ENCODE data around the gene GYPC. TPM values are rescaled to one million over a fixed set of nuclear protein-coding genes. Genes with fewer than 3 reads are reported as not detected.

GYPC gene
- total RNA-seq, 1 donor from 2014 or later: 175 TPM

- DNase-seq (ENCODE audit: low spot score): no peak
Measured at GRCh38 chr2:126729896-126730295, 73.9 kb downstream of the GYPC start.

GRCh38 chr2:126730655-126731054 lies 74.7 kb downstream of the GYPC start:
- no peak for DNase-seq (ENCODE audit: low spot score)

DNA sequence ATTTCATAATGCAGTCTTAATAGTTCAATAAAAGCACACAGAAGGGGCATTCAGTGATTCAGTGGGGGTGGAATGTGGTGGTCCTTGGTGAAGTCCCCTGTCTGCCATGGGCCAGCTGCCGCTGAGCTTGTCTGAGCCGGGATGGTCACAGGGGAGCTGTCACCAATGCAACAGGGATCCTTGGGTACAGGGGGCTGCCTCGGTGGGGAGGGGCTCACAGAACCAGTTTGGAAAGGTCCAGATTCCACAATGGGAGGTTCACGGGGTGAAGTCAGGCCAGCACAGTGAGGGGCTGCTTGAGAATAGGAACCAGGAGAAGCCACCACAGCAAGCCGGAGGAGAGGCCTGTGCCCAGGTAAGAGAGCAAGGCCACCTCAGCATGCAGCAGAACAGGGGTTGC lies 75.4 kb downstream of the GYPC start:
- DNase-seq (ENCODE audit: low spot score): no peak

DNA sequence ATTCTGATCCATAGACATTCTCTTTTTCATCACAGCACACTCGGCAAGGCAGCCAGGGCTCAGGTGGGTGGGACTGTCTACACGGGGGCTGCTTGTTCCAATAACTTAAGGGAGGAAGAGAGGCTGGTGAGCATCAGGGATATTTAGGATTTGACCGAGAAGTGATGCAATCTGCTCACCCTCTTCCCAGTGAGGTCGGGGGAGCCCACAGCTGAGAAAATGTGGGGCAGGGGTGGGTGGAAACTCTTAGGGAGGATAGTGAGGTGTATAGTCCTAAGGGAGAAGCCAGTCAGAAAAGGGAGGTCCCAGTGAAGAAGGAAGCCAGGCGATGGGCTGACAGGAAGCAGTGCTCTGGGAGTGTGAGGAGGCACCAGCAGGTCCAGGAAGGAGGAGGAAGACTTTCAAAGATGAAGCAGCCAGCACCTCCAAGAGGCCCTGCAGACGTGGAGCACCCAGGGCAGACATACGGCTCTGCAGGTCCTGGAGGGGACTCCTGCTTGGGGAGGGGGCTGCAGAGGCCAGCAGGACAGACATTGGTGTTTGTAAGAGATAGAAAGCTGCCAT lies 76.8 kb downstream of the GYPC start:
- DNase-seq (ENCODE audit: low spot score): no peak

DNA sequence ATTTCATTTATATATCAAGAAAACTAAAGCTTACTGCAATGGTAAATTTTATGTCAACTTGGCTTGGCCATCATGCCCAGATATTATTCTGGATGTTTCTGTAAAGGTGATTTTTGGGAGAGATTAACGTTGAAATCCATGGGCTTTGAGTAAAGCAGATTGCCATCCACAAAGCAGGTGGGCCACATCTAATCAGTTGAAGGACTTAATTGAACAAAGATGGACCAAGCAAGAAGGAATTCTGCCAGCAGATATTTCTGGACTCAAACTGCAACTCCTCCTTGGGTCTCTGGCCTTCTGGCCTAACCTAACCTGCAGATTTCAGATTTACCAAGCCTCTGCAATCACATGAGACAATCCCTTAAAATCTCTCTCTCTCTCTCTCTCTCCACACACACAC lies 77.8 kb downstream of the GYPC start:
- DNase-seq (ENCODE audit: low spot score): no peak

GRCh38 chr2:126736133-126736874 lies 80.3 kb downstream of the GYPC start:
- no peak for DNase-seq (ENCODE audit: low spot score)

GRCh38 chr2:126739141-126739540 lies 83.2 kb downstream of the GYPC start:
- no peak for DNase-seq (ENCODE audit: low spot score)

DNA sequence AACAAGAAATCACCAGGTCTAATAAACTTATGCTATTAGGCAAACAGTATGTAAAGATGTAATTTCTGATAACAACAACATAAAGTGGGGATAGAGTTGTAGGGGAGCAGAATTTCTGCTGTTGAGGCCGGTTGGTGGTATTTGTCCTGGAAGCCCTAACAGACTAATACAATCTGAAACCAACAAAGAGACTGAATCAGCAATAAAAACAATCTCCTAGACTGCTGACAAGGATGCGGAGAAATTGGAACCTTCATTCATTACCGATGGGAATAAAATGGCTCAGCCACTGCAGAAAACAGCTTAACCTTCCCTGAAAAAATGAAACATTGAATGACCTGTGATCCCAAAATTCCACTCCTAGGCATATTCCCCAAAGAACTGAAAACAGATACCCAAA lies 88.7 kb downstream of the GYPC start:
- no peak for DNase-seq (ENCODE audit: low spot score)

Other genes with a start within 250 kb of the GYPC start
- gene TEX51, start 242.7 kb downstream of the GYPC start, total RNA-seq: not detected

All from mesenteric fat pad (tissue), 1 donor.